ENCODE results near the gene GAS5.
"Not testable (repeated sequence)": the region's sequence is repeated elsewhere in the genome, so short reads cannot be mapped to it uniquely, and the experiment has no call there.

GAS5 gene

DNA sequence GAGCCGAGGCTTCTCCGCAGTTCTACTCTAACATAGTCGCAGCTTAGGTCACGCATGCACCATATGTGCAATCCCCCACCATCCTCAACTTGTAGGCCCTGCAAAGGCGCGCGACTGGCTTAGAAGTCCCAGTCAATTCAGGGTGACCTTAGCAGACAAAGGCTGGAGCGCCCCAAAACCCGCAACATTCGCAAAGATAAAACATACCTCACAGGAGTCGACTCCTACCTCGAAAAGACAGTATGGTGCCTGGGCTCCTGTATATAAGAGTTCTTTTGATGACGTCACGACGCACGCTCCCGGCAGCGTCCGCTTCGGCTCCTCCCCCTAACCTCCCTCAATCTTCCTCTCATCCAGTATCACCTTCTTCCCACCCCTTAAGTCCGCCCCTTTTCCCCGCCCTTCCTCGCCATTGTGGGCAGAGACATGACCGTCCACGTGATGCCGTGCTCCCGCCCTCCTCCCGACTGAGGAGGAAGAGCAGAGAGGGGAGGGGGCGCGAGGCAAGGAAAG, at the start of gene GAS5:
Gene GAS5 (minus strand): TSS at position 237 of the 513 bp plus-strand sequence.
- DNase-seq, result peak; percentile 100

DNA sequence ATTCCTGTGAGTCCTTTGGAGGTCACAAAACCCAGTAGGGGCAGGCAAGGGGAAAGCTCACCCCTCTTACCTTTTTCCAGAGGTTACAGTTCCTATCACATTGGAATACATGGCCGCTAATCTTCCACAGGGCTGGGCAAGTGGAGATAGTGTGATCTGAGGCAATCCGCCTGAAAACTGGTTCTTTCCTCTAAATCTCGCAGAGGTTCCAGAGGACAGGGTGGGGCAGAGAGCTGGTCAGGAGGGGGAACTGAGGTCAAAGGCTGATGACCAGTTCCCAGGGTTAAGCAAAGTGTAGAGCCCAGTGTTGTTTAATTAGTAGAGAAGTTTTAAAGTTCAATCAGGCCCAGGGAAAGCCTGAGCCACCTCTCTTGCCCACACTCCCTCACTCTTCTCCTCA, 49.4 kb upstream of the GAS5 start, which contains the start of gene SERPINC1:
Gene SERPINC1 (minus strand): TSS at position 179 of the 400 bp plus-strand sequence. CDS start 68 bp downstream, at position 111.
- DNase-seq, result no peak

DNA sequence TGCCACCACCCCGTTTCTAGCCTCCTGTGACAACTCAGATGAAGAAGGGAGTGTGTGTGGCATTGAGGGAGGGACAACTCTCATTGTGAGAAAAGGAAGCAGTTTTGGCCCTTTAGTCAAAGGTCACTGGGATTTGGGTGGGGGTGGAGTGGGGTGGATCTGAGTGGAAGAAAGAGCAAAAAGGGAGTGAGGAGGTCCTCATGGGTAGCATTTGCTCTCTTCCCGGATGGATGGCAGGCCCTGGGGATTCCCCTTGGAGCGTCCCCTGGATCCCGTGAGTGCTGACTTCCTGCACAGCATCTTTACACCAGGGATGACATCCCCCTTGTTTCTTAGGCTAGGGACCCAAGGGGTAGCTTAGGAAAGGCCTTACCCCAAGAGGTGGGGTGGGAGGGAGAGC, 48.9 kb upstream of the GAS5 start:
- no peak for DNase-seq

DNA sequence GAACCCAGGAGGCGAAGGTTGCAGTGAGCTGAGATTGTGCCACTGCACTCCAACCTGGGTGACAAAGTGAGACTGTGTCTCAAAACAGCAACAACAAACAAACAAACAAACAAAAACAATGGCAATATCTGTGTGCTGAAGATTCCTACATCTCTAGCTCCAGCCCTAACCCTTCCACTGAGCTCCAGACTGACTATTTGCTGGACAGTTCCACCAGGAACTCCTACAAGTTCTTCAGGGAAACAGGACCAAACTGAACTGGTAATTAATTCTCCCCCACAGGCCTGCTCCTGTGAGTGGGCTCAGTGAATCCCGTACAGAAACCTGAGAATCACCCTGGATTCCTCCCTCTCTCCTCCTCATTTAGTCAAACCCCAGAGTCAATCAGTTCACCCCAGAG, 47.8 kb upstream of the GAS5 start:
- DNase-seq, result no peak

DNA sequence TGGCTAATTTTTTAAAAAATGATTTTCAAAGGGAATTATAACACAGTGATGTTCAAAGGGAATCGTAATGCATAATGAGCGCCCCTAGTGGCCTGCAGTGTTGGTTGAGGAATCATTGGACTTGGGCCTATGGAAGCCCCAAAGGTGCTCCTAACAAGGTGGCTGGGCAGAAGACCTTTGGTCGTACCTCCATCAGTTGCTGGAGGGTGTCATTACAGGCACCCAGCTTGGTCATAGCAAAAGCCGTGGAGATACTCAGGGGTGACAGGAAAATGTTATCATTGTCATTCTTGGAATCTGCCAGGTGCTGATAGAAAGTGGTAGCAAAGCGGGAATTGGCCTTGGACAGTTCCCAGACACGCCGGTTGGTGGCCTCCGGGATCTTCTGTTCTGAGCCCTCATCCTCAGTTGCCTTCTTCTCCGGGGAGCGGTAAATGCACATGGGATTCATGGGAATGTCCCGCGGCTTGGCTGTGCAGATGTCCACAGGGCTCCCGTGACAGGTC, 46.6 kb upstream of the GAS5 start:
- DNase-seq, result no peak

DNA sequence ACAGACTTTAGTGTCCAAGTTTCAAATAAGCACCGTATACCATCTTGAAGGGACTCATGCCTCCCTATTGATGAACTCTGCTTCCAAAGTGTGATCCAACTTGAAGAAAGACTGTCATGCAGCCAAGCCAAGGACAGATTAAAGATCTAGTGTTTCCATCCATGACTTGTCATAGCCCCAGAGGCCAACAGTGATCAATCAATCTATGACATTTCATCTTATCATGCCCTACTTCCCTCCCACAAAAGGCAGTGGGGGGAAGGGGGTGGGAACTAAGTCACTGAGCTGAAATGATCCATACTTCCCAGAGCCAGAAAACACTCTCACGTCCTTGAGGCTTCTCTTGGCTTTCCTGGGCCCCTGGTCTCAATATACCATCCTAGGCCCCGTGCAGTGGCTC, 45.3 kb upstream of the GAS5 start:
- DNase-seq, result no peak

DNA sequence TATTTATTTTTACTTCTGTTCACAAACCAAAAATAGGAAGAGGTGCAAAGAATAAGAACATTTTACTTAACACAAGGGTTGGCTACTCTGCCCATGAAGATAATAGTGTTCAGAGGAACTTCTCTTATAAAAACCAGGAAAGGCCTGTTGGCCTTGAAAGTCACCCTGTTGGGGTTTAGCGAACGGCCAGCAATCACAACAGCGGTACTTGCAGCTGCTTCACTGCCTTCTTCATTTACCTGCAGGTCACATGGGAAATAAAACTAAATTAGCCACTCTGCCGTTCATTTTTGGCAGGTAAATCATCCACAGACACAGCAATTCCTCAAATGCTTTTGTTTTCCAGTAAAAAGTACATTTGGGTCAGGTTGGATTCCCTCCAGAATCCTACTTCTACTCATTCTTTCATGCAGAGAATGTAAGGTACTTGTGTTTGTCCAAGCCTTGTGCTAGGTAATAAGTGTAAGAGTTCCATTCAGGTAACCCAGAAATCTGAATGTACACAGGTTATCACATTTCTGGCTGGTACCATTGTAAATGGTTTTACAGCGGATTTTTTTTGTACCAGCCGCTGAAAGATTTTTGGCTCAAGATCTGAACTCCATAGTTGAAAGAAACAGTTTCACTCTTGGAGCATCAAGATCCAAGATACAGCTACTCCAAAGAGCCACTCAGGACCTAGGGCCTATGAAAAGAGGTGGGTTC, 36.2 kb upstream of the GAS5 start:
- no peak for DNase-seq

DNA sequence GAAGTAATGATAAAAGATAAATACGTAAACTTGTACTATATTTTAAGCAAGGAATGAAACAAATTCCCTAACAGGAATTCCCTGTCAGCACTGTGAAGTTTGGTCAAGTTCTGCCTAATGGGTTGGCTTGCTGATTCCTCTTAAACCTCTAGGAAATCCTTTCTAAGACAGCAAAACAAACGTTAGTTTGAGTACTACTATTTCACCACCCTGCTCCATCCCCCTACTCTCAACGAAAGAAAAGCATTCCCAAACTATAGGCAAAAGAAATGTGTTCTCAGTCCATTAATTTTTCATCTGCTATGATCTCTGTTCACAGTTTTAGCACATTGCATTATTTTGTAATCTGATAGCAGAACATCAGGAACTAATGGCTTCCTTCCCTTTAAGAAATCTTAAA, 33.2 kb upstream of the GAS5 start:
- no peak for DNase-seq

DNA sequence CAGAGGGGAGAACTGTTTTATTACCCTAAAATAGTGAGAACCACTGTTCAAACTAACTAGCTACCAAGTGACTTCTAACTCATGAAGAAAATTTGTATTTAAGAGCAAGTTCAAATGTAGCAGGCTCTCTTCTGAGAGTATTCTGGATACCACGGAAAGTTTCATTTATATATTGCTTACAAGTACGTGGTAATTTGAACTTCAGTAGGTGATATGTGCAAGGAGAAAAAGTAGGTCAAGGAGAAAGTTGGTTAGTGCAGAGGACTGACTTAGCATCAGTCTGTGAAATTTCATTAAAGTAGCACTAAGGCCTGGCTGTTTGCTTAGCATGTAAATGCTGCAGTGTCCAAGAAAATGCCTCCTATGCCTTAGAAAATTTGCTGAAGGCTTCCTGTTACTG, 32.6 kb upstream of the GAS5 start:
- no peak for DNase-seq

DNA sequence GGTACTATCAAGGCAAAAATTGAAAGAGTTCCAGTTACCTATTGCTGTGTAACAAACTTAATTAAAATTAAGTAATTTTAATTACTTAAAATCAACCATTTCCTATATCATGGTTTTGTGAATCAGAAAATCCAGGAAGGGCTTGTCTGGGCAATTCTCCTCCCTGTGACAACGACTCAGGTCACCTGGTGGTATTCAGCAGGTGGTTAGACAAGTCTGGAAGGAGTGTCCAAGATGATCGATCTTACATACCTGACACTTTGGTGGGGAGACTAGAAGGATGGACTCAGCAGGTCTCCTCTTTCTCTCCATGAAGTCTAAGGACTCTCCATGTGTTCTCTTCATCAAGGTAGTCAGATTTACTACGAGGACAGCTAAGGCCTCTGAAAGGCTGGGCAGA, 26.4 kb upstream of the GAS5 start:
- DNase-seq, result no peak

DNA sequence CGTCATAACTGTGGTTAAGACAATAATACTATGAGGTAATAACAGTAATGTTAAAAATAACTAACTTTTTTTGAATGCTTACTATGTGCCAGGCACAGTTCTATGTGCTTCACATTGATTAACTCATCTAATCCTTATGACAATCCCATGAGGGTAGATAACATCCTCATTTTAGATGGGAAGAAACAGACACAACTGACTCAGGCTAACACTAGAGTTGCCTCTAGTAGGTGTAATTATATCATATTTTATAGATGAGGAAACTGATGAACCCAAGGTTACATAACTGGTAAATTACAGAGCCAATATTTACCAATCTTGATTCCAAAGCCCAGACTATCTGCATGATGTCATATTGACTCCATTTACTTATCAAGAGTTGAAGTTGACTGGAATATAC, 25.8 kb upstream of the GAS5 start:
- no peak for DNase-seq

DNA sequence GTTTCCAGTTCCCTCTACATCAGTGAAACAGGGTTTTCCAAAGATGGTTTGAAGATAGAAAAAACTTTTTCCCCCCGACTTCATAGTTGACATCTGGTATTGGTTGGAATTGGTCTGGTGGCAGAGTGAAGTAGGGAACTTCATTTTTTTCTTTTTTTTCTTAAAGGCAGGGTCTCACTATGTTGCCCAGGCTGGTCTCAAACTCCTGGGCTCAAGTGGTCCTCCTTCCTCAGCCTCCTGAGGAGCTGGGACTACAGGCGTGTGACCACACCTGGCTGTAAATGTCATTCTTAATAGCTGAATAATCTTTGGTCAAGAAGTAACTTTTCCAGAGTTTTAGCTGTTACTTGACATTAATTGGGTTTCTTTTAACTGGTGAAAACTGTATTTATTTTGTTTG, 22.1 kb upstream of the GAS5 start:
- no peak for DNase-seq

DNA sequence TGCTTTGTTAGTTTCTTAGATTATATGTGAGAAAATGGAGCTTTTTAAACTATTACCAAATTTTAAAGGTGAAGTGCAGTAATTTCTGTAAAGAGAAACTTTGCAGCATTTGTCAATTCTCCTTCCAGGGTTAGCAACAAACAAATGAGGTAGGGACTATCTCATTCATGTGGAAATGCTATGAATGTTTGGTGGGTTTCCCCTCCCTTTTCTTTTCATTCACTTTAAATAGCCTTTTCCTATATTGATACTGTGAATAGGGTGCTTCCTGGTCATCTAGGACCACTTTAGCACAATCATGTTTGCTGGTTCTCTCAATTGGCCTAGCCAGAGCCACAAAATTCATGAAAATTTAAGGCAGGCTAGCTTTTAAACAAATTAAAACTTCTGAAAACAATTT, 21.0 kb upstream of the GAS5 start:
- no peak for DNase-seq

DNA sequence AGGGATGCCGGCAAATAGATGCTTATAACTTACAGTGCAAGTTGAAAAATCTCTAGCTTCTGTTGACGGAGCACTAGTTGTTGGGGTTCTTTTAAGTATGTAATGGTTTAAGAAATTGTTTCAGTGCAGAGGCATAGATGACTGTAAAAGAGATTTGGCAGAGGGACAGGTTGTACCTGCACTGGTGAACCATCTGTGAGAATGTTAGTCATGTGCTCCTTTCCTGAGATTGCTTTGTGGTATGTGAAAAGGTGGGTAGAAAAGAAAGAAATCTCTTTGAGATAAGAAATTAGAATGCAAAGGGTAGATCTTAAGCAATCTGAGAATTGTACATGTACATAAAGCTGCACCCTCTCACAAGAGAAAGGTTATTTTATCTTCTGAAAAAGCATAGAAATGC, 19.8 kb upstream of the GAS5 start:
- DNase-seq, result no peak

DNA sequence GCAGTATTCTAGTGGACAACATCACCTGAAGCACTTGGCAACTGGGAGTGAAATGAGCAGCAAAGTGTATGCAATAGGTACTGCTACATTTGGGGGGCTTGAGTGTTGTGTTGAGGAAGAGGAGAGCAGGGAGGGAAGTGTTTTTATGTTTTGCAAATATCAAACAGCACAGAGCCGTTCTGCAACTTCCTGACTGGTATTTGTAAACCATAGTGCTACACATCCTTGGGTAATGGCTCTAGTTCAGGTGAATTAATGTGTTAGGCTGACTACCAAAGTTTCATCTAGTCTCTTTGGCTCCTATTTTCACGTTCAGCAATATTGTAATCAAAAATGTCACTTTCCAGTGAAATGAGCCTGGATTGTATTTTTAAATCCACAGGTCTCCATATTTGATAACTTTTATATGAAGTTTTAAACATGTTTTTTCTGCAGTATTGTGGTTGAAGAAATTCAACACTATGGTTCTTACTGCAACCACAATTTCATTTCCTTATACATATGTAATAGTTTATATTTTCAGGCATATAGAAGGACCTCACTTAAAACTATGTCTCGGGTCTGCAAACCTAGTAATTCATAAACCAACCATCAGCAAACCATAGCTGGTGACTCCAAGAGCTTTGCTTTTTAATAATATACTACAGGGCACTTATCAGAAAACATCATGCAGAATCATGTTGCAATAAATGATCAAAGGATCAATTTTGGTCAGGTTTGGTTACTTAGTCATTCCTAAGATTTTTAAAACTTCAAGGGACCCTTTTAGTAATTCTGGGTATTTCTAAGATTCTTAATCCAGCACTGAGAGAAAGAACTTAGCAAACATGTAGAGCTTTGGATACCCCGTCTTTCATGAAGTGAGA, 19.2 kb upstream of the GAS5 start:
- DNase-seq, result no peak

DNA sequence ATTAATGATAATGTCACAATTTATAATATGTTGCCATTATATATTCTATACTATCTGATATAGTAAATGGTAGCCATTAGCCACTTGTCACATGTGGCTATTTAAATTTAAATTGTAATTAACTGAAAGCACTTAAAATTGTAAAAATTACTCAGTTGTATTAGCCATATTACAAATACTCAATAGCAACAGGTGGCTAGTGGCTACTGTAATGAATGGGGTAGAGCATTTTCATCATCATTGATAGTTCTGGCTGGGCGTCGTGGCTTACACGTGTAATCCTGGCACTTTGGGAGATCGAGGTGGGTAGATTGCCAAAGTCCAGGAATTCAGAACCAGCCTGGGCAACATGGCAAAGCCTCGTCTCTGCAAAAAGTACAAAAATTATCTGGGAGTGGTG, 16.9 kb upstream of the GAS5 start:
- no peak for DNase-seq

DNA sequence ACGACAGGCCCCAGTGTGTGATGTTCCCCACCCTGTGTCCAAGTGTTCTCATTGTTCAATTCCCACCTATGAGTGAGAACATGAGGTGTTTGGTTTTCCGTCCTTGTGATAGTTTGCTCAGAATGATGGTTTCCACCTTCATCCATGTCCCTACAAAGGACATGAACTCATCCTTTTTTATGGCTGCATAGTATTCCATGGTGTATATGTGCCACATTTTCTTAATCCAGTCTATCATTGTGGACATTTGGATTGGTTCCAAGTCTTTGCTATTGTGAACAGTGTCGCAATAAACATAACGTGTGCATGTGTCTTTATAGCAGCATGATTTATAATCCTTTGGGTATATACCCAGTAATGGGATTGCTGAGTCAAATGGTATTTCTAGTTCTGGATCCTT, 13.3 kb upstream of the GAS5 start:
- DNase-seq, result not testable (repeated sequence)

DNA sequence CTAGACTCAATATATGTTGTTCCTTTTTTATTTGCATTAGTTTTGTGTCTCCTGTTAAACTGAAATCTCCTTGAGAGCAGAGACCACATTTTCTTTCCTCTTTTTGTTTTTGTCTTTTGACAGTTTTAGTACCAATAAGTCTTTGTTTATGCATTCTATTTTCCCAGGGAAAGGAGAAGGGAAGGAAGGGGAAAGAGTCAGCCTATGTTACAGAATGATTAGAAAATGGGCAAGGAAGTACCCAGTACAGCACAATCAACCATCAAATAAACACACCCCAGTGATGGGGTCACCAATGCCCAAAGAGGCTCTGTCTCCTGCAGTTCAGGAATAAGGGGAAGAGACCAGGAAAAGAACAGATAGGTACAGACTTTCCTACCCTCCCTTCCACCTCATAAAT, 10.5 kb upstream of the GAS5 start:
- DNase-seq, result no peak

DNA sequence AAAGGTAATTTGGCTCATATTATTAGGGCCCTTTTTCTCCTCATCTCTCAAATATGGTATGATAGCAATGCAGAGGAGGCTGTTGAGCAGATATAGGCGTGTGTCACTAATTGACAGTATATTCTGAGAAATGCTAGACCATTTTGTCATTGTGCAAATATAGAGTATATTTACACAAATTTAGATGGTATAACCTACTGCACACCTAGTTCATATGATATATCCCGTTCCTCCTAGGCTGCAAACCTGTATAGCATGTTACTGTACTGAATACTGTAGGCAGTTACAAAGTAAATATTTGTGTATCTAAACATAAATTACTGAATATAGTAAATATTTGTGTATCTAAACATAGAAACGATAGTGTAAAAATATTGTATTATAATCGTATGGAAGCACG, 8.9 kb upstream of the GAS5 start:
- no peak for DNase-seq

DNA sequence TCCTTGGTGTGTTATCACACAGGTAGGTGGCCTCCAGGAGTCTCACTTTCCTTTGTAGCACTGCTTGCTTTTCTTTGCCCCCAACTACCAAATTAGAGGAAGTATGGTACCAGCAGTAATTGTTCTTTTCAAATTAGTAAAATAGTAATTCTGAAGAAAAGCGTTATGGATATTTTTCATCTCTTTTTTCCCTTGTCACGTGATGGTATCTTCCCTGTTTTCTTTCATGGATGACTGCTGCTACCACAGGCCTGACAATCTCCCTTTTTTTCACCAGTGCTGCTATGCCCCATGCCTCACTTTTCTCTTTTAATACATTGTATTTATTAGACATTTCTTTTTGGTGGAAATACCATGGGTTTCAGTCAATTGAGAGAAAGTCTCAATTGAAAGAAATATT, 3.7 kb upstream of the GAS5 start:
- no peak for DNase-seq

DNA sequence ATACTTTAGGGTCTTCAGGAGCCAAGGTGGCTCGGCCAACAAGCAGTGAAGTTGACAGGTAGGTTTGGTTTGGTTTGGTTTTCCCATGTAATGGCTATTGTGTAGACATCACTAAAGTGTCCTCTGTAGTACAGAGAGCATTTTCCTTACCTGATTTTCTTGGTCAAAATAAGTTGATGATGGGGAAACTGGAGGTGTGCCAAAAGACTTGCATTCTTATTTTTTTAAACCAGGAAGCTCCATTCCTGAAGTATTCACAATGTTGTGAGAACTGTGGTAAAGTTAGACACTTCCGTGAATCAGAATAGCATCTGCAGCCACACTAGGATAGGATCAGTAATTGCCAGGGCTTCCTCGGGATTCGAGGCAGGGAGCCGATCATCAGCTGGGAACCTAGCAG, 3.3 kb upstream of the GAS5 start:
- DNase-seq, result no peak

DNA sequence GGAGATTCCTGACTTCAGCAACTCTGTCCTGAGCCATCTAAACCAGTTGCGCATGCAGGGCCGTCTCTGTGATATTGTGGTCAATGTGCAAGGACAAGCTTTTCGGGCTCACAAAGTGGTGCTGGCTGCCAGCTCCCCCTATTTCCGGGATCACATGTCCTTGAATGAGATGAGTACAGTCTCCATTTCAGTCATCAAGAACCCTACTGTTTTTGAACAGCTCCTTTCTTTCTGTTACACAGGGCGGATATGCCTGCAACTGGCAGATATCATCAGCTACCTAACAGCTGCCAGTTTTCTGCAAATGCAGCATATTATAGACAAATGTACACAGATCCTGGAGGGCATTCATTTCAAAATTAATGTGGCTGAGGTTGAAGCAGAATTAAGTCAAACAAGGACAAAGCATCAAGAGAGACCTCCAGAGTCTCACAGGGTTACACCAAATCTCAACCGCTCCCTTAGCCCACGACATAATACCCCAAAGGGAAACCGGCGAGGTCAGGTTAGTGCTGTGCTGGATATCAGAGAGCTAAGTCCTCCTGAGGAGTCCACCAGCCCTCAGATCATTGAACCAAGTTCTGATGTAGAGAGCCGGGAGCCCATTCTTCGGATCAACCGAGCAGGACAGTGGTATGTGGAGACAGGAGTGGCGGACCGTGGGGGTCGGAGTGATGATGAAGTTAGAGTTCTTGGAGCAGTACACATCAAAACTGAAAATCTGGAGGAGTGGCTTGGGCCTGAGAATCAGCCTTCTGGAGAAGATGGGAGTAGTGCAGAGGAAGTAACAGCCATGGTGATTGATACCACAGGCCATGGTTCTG, 2.7 kb upstream of the GAS5 start:
- no peak for DNase-seq

DNA sequence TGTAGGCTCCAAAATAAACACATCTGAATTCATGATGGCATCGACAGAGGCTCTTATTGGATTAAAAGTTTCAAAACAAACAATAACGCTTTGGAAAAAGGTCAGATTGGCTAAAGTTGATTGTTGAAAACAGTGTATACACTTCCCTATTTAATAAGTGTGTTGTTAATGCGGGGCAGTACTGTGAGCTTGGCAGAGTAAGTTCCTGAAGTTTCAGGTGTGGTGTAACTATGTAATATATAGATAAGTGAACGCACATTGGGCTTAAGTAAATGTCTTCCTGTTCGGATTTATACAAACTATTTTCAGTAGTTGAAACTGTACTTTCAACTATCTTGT, 1.2 kb upstream of the GAS5 start:
- DNase-seq, result no peak
